ENCODE results near the gene SLCO1A2.
A peak's percentile ranks its signal among the peaks of the same experiment; 100 is the strongest.

The SLCO1A2 gene

DNA sequence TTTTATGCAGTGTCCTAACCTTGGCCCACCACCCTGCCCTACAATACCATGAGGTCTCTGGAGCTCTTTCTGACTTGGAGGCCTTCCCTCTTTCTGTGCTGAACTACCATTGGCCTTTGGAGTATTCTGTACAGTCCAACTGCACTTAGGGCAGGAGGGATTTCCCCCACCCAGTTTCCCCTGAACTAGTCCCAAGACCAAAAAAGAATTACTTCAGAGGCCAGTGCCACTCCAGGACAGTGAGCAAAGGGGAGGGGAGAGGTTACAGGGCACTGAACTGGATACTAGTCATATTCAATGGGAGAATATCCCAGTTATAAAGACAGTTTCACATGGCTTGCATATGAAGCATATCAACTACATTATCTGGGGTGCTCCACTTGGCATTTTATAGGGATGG is 6.1 kb downstream of the SLCO1A2 start:
- no peak for DNase-seq (ENCODE audit: low read depth in 2 of 2)
- H3K4me3 ChIP-seq (replicated peaks in 1 of 2; ENCODE audit: low read depth in 2 of 2, low read length in 2 of 2), result no peak overlapping the region
- TF ChIP-seq, protein P1, sequence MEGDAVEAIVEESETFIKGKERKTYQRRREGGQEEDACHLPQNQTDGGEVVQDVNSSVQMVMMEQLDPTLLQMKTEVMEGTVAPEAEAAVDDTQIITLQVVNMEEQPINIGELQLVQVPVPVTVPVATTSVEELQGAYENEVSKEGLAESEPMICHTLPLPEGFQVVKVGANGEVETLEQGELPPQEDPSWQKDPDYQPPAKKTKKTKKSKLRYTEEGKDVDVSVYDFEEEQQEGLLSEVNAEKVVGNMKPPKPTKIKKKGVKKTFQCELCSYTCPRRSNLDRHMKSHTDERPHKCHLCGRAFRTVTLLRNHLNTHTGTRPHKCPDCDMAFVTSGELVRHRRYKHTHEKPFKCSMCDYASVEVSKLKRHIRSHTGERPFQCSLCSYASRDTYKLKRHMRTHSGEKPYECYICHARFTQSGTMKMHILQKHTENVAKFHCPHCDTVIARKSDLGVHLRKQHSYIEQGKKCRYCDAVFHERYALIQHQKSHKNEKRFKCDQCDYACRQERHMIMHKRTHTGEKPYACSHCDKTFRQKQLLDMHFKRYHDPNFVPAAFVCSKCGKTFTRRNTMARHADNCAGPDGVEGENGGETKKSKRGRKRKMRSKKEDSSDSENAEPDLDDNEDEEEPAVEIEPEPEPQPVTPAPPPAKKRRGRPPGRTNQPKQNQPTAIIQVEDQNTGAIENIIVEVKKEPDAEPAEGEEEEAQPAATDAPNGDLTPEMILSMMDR (IDR thresholded peaks at IDR 0.05; ENCODE audit: low read depth, low read length), result no peak

DNA sequence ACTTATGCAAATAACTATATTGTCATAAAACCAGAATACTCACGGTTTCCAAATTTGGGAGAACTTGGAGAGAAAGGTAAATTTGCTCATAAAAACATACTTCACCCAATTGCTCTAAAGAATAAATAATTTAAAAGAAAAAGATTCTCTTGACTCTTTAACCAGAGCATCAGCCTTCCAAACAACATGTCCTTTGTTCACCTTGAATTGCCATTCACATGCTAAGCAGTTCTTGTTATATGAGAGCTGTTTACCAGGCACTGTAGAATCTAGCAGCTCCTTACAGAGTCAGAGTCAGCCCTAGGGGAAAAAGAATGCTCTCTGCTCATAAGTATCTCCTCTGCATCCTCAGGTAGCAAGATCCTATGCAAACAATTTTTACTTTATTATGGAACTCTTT is 10.2 kb downstream of the SLCO1A2 start:
- TF ChIP-seq, protein P1 (IDR thresholded peaks at IDR 0.05; ENCODE audit: low read depth, low read length), result no peak
- no peak for DNase-seq (ENCODE audit: low read depth in 2 of 2)
- H3K4me3 ChIP-seq (replicated peaks in 1 of 2; ENCODE audit: low read depth in 2 of 2, low read length in 2 of 2), result no peak overlapping the region

DNA sequence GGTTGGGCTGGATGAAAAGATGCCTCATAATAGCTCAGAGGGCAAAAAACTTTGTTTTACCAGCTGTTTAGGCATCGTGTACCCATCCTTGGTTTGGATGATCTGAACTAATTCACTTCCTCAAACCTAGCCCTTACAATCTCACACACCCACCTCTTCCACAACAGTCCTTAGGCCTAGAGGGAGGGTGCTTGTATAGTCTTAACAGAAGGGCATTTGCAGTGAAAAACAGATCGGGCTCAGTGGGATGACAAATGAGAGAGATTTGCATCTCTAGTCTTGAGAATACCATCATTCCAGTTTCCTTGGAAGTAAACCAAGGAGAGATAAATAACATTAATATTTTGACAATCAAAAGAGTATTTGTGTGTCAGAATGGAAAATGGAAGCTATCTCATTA is 11.0 kb downstream of the SLCO1A2 start:
- no peak for DNase-seq (ENCODE audit: low read depth in 2 of 2)
- TF ChIP-seq, protein P1 (IDR thresholded peaks at IDR 0.05; ENCODE audit: low read depth, low read length), result no peak
- H3K4me3 ChIP-seq (replicated peaks in 1 of 2; ENCODE audit: low read depth in 2 of 2, low read length in 2 of 2), result no peak overlapping the region

DNA sequence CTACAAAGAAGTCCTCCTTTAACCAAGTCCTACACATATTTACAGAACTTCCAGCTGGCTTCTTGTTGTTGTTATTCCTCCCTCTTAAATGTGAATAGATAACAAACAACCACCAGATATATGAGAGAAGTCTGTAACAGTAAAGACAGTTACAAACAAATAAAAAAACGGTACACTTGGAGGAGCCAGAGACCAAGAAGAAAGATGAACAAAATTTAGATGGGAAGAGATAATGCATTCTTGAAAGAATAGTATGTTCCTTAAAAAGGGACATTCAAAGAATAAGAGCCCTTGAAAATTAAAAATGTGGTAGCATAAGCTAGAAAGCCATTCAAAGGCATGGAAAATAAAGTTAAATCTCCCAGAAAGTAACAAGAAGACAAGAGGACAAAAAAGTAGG is 25.9 kb downstream of the SLCO1A2 start:
- DNase-seq (ENCODE audit: low read depth in 2 of 2), result peak in 1 of 2 donors; percentile 2
- H3K4me3 ChIP-seq (replicated peaks in 1 of 2; ENCODE audit: low read depth in 2 of 2, low read length in 2 of 2), result no peak overlapping the region
- TF ChIP-seq, protein P1 (IDR thresholded peaks at IDR 0.05; ENCODE audit: low read depth, low read length), result no peak

DNA sequence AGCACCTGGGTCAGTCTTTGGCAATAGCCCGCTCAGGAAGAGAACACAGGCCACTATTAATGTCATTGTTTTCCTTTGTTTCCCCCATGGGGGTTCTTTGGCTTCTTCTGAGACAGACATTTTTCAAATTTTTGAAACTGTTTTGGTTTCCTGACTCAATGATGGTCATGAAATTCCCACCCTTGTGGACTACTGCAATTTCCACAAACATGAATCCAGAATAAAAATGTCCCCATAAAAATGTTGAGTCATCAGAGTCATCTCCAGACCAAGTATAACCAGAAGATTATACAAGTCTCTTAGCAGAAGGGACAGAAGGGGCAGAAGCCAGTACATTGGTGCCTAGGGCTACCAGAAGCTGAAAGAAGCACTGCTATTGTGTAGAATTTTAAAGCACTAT is 29.1 kb downstream of the SLCO1A2 start:
- TF ChIP-seq, protein P1 (IDR thresholded peaks at IDR 0.05; ENCODE audit: low read depth, low read length), result no peak
- H3K4me3 ChIP-seq (replicated peaks in 1 of 2; ENCODE audit: low read depth in 2 of 2, low read length in 2 of 2), result no peak overlapping the region
- peak in 1 of 2 donors; percentile 49 for DNase-seq (ENCODE audit: low read depth in 2 of 2)

DNA sequence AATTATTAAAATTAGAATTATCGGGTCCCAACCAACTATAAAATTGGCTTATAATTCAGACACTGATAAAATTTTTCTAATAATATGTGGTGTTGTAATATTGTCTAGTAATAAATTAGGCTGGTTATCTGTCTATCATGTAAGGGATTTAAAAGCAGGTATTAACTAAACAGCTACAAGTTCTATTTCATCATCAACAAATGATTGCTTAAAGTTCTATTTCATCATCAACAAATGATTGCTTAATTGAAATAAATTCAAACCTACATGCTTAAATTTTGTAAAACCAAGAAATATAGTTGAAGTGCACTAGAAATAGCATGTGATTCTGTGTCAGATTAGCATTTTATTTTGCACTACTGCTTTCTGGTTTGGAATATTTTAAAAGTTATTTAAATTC is 34.1 kb downstream of the SLCO1A2 start:
- no peak overlapping the region for H3K4me3 ChIP-seq (replicated peaks in 1 of 2; ENCODE audit: low read depth in 2 of 2, low read length in 2 of 2)
- DNase-seq (ENCODE audit: low read depth in 2 of 2), result peak in 1 of 2 donors; percentile 5
- TF ChIP-seq, protein P1 (IDR thresholded peaks at IDR 0.05; ENCODE audit: low read depth, low read length), result no peak

DNA sequence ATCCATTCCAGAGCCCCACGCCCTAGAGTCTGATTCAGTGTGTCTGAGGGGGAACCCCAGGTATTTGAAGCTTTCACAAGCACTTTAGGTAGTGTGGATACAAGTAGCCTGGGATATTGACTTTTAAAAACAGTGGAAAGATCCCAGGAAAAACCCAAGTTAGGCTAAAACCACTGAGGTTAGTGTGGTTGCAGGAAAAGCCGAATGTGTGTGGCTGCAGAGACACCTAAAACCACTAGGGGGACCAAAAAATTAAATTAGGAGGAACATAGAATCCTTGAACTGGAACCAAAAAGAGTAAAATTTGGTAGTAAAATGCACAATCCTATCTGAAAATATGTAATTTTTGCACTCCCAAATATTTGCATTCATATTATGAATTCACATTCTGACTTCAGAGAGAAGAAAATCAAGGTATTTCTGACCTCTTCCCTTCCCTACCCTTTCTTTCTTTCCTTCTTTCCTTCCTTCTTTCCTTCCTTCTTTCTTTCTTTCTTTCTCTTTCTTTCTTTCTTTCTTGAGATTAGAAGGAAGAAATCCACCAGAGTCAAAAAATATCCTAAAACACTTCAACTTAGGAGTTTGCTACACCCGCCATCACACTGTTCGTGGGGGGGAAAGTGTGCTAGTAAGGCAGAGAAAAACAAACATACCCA is 37.8 kb downstream of the SLCO1A2 start:
- TF ChIP-seq, protein P1 (IDR thresholded peaks at IDR 0.05; ENCODE audit: low read depth, low read length), result peak; percentile 79
- H3K4me3 ChIP-seq (replicated peaks in 1 of 2; ENCODE audit: low read depth in 2 of 2, low read length in 2 of 2), result no peak overlapping the region
- peak; percentile 25 to 44 for DNase-seq (ENCODE audit: low read depth in 2 of 2)
